ENCODE measurements around the gene SPRTN. TPM values are rescaled to one million over a fixed set of nuclear protein-coding genes. Genes with fewer than 3 reads are reported as not detected.

The SPRTN gene
- total and polyA plus RNA-seq, 2 experiments from 2014 or later, result 9.1 to 25.0 TPM

GRCh38 chr1:231404318-231404717 is 66.2 kb downstream of the SPRTN start:
- H3K4me1 ChIP-seq (ENCODE audit: insufficient read depth), result no peaks in the 10 kb centered on the region
- H3K4me2 ChIP-seq, result no peak overlapping the region
- H3K36me3 Mint-ChIP-seq (ENCODE audit: low read depth), result no peaks in the 10 kb centered on the region
- H3K36me3 ChIP-seq (ENCODE audit: insufficient read depth), result no peaks in the 10 kb centered on the region
- no peaks in the 10 kb centered on the region for H3K27me3 ChIP-seq (ENCODE audit: insufficient read depth)
- DNase-seq (ENCODE audit: low spot score), result no peak
- H3K9me3 Mint-ChIP-seq, result no peaks in the 10 kb centered on the region
- ATAC-seq, result no peak
- no peaks in the 10 kb centered on the region for H3F3A ChIP-seq (replicated peaks; ENCODE audit: low read depth)
- H3K27ac Mint-ChIP-seq, result no peak overlapping the region
- no peak overlapping the region for H3K4me3 Mint-ChIP-seq
- H4K20me1 ChIP-seq (replicated peaks; ENCODE audit: insufficient read depth), result 0 out of 2 replicates have a peak, but pooled peaks cover 5% of the 10 kb centered on the region
- no peaks in the 10 kb centered on the region for H3K79me2 ChIP-seq (replicated peaks; ENCODE audit: insufficient read depth)
- no peak overlapping the region for H3K4me3 ChIP-seq
- H3K27ac ChIP-seq (ENCODE audit: low read depth), result no peak overlapping the region
- no peaks in the 10 kb centered on the region for H3K9me2 ChIP-seq (ENCODE audit: insufficient read depth)
- H2AFZ ChIP-seq, result no peak overlapping the region
- no peaks in the 10 kb centered on the region for H3K4me1 Mint-ChIP-seq
- H3K27me3 Mint-ChIP-seq (ENCODE audit: insufficient read depth, low read depth, poor library complexity), result peaks cover 4% of the 10 kb centered on the region
- TF ChIP-seq CREB1 (CRISPR knock-in tag; IDR thresholded peaks at IDR 0.05; ENCODE audit: low read depth), result no peak
- no peak for TF ChIP-seq REST (IDR thresholded peaks at IDR 0.05; ENCODE audit: unreplicated experiment)
- TF ChIP-seq JUNB (IDR thresholded peaks at IDR 0.05; ENCODE audit: unreplicated experiment), result no peak
- no peak for TF ChIP-seq NANOG (IDR thresholded peaks at IDR 0.05; ENCODE audit: borderline replicate concordance)

Other genes with a start within 250 kb of the SPRTN start
- 0.03 TPM in 1 of 2 replicates, not detected in the other for gene TRIM67, start 176.2 kb upstream of the SPRTN start, total RNA-seq (2014; rRNA removed; shearing (Covaris generic))
- gene TRIM67, start 176.2 kb upstream of the SPRTN start, polyA plus RNA-seq (2016; fragmentation: Nextera tagmentation; extraction: Ambion mirVana), result not detected in 2 replicates
- gene GNPAT, start 97.1 kb upstream of the SPRTN start, total RNA-seq (2014; rRNA removed; shearing (Covaris generic)), result 45.4 and 46.2 TPM in 2 replicates
- gene GNPAT, start 97.1 kb upstream of the SPRTN start, polyA plus RNA-seq (2016; fragmentation: Nextera tagmentation; extraction: Ambion mirVana), result 28.8 and 32.8 TPM in 2 replicates
- 14.4 and 16.5 TPM in 2 replicates for gene EXOC8, start 441 bp upstream of the SPRTN start, total RNA-seq (2014; rRNA removed; shearing (Covaris generic))
- 2.3 TPM in 2 replicates for gene EXOC8, start 441 bp upstream of the SPRTN start, polyA plus RNA-seq (2016; fragmentation: Nextera tagmentation; extraction: Ambion mirVana)
- 6.0 and 7.2 TPM in 2 replicates for gene EGLN1, start 84.0 kb downstream of the SPRTN start, total RNA-seq (2014; rRNA removed; shearing (Covaris generic))
- gene EGLN1, start 84.0 kb downstream of the SPRTN start, polyA plus RNA-seq (2016; fragmentation: Nextera tagmentation; extraction: Ambion mirVana), result 1.9 and 2.3 TPM in 2 replicates
- 29.9 and 31.7 TPM in 2 replicates for gene TSNAX, start 190.4 kb downstream of the SPRTN start, total RNA-seq (2014; rRNA removed; shearing (Covaris generic))
- 26.7 and 31.5 TPM in 2 replicates for gene TSNAX, start 190.4 kb downstream of the SPRTN start, polyA plus RNA-seq (2016; fragmentation: Nextera tagmentation; extraction: Ambion mirVana)